ENCODE results near the gene RHBDF1.
A peak's percentile ranks its signal among the peaks of the same experiment; 100 is the strongest.
"Not testable (repeated sequence)": the region's sequence is repeated elsewhere in the genome, so short reads cannot be mapped to it uniquely, and the experiment has no call there.

Gene RHBDF1

DNA sequence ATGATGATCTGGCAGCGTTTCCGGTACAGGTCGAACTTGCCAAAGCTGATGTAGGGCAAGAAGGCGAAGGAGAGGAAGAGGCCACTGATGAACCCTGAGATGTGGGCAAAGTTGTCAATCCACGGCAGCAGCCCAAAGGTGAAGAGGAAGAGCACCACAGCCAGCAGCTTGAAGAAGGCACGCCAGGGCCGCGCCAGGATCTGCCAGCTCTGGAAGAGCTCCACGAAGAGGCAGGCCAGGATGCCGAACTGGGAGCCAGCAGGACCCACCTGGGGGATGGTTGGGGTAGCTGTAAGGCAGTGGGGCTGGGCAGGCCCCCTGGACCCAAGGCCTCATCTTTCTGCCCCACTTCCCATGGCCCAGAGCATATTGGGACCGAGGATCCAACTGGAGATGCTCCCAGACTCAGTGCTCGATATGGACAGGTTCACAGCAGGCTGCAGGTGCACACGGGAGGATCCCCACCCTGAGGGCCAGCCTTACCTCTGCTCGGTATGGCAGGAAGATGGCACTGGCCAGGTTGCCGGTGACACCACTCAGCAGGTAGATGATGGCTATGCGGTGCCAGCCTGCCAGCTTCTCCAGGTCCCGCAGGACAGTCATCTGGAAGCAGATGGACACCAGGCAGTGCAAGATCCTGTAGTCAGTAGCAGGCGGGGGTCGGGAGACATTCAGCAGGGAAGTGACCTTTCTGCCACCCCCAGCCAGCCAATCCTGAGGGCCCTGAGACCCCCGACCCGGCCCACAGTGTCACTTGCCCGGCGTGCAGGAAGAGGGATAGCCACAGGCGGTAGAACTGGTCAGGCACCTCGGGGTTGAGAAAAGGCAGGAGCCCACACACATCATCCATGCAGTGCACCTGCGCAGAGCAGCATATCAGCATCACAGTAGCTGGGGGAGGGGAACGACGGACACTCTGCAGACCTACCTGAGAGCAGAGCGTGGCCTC is 13.7 kb downstream of the RHBDF1 start:
- no peak for DNase-seq

DNA sequence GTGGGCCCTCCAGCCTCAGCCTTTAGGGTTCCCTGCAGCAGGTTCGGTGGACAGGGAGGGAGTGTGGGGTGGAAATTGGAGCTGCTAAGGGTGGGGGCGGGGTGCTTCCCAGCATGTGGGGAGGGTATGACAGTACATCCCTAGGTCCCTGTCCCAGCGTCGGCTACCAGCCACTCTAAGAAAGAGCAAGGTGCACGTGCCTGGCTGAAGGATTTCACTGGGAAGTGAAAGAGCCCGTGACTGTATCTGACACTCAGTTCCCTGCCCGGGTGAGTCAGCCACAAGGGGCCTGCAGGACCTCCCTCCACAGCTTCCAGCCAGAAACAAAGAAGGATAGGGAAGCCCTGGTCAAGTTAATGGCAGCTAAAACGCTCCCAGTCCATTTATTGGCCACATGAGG is 14.7 kb downstream of the RHBDF1 start:
- no peak for DNase-seq

DNA sequence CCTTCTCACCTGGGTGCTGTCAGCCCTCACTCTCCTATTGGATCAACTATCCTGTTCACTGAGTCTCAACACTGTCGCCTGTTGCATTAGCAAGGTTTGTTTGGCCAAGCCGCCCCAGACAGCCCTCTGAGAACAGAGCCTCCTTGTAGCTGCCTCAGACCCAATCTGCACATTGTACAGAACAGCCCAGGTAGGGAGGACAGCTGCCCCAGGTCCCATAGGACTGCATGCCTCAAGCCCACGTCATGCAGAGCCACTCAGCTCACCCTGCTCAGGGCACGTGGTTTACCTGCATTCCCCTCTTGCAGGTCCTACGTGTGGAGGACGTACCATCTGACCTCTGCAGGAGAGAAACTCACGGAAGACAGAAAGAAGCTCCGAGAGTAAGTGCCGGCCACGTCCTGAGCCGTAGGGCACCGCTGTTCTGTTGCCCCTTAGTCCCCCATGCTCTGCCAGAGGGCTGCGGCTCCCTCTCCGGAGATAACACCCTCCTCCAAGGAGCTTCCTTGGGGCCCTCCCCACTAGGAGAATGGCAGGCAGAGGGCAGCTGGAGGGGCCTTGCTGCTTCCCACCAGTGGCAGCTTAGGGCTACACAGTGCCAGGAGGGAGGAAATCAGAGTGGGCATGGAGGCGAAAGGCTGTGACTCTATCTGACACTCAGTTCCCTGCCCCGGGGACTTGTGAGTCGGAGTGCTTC is 16.1 kb downstream of the RHBDF1 start:
- DNase-seq = no peak

DNA sequence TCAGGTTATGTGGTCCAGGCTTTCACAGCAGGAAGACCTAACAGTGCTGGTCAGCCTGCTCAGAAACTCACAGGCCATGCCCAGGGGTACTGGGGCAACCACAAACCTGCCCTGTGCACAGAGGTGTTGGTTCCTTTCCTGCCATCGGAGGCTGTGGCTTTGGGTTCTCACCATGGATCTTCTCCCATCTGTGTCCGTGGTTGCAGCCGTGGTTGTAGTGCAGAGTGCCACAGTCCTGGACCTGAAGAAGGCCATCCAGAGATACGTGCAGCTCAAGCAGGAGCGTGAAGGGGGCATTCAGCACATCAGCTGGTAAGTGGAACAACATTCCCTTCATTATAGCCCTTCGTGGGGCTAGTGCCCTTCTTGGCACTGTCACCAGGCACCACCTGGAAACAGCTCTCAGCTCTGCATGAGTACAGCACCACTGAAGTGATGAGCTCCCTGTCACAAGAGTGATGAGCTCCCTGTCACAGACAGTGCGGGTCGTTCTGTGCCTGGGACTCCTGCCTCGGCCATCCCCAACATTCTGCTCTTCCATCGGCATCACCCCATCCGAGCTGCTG is 16.8 kb downstream of the RHBDF1 start:
- DNase-seq = no peak

DNA sequence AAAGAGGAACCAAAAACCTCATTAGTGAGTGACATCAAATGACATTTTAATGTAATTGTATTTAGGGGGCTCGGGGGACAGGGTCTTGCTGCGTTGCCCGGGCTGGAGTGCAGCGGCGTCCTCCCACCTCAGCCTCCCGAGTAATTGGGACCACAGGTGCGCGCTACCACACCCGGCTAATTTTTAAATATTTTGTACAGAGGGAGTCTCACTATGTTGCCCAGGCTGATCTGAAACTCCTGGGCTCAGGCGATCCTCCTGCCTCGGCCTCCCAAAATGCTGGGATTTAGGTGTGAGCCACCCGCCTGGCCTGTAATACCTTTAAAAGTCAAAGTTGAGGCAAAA is 18.2 kb downstream of the RHBDF1 start:
- DNase-seq = no peak

DNA sequence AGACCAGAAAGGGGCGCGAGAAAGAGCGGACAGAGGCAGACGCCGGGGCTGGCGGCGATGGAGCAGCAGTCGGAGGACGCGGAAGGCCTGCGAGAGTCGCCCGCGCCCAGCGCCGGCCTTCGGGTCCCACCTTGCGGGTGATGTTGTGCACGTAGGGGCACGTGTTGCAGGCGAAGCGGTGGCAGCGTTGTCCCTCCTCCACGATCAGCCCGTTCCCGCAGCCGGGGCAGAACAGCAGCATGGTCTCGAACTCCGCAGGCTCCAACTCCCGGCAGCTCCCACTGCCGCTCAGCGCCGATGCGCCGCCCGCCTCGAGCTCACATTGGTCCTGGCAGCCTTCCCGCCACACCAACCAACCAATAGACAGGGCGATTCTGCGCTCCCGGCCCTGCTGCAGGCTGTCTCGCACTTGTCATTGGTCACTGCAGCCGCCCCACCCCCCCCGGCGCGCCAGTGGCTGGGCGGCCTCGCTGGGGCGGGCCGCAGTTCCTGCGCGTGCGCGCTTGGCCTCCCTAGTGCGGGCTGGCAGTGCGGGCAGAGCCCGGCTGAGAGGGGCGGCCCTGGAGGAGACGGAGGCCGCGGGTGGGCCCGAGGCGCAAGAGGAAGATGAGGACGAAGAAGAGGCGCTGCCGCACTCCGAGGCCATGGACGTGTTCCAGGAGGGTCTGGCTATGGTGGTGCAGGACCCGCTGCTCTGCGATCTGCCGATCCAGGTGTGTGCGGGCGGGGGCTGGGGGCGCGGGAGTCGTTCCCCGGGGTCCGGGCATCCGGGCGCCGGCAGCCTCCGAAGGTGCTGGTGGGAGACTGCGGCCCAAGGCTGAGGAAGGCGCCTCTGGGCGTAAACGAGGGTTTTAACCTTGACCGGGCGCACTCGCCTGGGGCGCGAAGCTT is 18.8 kb downstream of the RHBDF1 start, which contains the start of the genes POLR3K and SNRNP25:
TSS of gene POLR3K (minus strand) at position 263 of the 891 bp plus-strand sequence. CDS start at position 241, 22 bp downstream.
TSS of gene SNRNP25 (plus strand) at position 483 of the 891 bp plus-strand sequence. CDS start at position 672, 189 bp downstream.
- DNase-seq = peak; percentile 98

DNA sequence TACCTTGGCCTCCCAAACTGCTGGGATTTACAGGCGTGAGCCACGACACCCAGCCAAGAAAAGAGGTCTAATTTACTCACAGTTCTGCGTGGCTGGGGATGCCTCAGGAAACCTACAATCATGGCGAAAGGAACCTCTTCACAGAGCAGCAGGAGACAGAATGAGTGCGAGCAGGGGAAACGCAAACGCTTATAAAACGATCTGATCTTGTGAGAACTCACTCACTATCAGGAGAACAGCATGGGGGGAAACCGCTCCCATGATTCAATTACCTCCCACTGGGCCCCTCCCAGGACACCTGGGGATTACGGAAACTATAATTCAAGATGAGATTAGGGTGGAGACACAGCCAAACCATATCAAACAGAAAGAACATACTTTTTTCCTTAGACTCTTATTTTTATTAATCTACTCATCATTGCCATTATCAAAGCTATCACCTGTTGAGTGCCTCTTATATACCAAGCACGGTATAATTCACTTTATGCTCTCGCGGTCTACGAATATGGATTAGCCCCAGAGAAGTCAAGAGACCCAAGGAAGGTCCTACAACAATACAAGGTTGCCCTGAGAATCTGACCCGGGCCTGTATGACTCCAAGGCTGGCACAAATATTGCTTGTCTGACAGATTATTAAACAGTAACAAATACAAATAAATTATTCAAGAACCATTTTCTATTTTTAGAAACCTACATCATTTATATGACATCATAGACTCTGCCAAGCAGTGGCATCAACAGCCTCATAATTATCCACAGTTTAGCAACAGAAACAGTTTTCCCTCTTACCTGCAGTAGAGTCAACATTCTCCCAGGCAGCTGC is 21.5 kb downstream of the RHBDF1 start:
- DNase-seq = no peak

DNA sequence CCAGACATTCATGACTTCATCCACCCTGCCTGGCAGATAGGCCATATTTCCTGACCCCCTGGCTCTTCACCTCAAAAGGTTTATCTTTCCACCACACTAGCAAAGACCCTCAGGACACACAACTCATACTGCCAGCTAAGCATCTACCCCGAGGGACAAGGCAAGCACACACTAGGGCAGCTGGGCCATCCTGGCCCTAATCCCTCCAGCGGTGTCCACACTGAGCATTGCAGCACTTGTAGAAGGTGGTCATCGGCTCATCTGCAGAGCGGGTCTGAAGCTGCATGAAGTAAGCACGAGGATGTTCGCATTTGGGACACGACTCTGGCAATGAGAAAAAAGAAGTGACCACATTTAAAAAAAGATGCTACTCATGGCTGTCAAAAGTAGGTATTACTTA is 25.2 kb downstream of the RHBDF1 start:
- no peak for DNase-seq

DNA sequence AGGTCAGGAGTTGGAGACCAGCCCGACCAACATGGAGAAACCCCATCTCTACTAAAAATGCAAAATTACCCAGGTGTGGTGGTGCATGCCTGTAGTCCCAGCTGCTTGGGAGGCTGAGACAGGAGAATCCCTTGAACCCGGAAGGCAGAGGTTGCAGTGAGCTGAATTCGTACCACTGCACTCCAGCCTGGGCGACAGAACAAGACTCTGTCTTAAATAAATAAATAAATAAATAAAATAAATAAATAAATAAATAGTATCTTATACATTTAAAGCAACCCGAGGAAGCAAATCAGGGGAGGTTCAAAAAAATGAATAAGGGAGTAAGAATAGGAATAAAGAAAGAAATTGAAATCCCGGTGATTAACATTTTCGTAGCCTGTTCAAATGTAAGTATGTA is 25.9 kb downstream of the RHBDF1 start:
- DNase-seq = not testable (repeated sequence)

DNA sequence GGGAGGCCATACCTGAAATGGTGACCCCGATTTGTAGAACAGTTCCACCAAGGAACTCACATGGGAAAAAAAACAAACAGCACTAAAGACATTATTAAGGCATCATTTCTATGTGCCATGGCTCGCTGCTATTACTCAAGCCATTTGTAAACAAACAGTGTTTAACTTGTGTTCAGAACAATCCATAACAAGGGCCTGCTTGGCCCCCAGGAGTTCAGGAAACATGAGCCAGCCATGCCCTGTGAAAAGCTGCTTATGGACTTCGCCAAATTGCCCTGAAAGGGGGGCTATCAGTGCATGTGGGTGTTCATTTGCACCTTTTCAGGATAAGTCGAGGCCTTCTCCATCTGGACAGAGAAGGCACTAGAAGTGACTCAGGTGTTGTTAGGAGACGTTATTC is 27.0 kb downstream of the RHBDF1 start:
- no peak for DNase-seq

DNA sequence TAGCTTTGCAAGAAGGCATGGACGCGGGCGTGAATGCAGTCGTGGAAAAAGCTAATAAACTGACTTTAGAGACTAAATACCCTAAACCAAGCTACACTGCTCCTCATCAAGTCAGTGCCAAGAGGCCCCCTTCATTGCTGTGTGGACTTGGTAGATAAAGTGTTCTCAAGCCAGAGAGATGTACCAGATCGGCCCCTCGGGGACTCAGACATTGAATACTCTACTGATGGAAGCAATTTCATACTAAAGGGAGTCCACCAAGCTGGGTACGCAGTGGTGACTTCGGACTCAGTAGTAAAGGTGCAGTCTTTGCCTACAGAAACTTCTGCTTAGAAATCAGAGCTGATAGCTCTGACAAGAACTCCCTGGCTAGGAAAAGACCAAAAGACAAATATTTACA is 27.8 kb downstream of the RHBDF1 start:
- no peak for DNase-seq

DNA sequence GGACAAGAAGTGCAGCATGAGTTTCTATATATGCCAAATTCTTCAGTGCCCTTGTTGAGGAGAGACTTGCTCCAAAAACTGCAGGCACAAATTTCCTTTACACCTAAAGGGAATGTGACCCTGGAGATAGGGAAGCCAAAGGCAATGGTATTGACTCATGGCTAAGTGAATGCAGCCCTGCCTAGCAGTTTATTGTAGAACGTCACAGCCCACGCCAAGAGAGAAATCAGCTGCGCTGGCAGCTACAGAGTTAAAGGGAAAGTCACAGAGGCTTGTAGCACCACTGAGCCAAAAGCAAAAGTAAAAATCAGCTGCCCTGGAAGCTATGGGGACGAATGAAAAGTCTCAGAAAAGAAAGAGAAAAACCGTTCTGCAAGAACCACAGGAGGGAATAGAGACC is 29.1 kb downstream of the RHBDF1 start:
- no peak for DNase-seq

DNA sequence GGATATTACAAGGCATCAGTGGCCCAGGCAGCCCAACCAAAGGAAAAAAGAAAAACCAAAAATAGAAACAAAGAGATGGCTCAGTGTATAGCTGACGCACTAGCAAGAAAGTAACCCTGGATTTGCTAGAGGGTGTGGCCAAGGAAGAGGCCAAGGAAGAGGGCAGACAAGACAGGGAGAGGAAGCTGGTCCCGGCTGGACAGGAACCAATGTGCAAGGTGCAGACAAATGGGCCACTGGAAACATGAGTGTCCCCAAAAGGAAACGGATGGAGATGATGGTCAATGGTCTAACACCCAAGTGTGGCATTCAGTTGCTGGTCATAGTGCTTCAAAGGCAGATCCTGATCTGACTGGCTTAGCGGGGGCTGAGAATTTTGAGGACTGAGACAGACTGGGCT is 29.7 kb downstream of the RHBDF1 start:
- no peak for DNase-seq

DNA sequence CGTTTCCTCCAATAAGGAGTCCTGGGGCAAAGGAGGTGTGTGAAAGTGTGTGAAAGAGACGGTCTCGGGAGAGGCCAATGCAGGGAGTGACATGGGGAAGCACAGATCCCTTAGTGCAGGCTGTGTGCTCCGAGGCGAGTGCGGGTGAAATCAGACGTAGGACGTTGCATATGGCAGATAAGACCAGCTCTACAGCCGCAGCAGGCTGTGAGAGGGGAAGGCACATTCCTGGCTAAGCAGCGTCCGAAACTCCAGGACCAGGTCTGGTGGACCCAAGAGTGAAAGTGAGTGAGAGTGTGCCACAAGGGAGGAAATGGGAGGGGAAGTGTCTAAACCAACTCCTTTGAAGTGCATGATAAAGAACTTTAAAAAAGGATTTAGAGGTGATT is 30.4 kb downstream of the RHBDF1 start:
- DNase-seq = no peak

DNA sequence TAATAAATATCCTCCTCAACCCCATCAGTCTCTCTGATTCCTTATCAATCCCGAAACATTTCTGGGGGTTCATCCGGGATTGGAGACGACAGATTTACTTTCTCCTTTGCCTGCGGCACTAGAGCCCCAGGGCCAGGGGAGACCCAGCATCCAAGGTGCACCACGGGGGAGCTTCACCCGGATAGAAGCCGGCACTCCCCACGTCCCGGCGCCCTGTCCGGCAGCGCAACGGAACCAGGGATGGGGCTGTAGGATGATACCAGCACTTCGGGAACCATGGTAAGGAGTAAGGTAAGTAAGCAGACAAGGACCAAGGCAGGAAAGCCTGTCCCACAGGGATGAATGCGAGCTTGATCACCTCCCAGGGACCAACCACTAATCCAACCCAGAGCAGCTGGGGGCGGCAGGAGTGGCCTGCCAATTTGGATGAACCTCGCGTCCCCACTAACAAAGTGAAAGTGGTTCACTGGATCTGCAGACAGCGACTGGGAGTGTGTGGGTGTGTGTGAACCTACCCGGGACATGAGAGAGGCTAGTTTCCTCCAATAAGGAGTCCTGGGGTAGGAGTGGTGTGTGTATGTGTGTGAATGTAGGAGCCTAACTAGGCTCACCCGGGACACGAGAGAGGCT is 30.9 kb downstream of the RHBDF1 start:
- DNase-seq = no peak

DNA sequence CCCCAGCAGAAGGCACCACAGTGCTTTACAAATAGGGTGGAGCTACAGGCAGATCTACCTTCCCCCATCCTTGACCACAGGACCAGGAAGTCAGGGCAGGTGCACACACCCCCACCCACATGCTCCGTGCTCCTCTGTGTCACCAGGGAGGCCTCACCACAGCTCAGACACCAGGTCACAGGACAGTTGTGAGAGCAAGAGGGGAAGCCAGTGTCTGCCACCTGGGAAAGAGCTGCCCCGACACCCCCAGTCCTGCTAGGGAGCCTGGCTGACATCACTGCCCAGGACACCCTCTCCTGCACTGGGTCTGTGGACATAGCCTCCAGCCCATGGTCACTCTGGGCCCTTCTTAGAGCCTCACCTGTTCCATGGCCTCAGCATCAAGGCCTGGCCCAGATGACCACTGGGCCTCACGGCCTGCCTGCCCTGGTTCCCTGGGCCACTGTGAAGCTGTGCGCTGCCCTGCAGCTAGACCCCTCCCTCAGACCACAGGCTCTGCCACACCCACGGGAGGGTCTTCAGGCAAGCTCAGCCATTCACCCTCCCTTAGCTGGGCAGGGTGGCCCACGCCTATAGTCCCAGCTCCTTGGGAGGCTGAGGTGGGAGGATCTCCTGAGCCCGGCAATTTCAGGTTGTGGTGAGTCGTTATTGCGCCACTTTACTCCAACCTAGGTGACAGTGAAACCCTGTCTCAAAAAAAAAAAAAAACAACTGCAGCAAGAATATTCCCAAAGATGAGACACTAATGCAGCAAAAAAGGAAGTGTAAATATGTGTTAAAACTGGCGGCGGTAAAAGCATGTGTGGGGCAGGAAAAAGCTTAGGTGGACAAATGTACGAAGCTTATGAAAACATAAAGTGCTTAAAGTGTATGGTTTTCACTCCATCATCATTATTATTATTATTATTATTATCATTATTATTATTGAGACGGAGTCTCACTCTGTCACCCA is 33.2 kb downstream of the RHBDF1 start:
- DNase-seq = peak; percentile 66 to 81

DNA sequence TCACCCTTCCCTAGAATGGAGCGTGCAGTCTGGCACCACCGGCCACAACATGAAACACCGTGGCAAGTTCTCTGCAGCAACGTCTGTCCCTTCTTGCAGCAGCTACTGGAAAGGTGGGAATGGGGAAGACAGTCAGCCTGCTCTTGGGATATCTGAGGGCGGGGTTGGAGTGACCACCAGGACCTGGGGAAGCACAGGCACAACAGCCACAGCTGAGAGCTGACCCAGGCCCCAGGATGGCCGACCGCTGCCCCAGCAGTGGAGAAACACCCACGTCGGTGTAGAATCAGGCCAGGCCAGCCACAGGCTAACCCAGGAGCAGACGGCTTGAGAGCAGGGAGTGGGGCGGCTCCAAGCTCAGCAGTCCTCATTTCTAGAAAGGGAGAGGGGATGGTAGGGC is 34.2 kb downstream of the RHBDF1 start:
- DNase-seq = not testable (repeated sequence)

DNA sequence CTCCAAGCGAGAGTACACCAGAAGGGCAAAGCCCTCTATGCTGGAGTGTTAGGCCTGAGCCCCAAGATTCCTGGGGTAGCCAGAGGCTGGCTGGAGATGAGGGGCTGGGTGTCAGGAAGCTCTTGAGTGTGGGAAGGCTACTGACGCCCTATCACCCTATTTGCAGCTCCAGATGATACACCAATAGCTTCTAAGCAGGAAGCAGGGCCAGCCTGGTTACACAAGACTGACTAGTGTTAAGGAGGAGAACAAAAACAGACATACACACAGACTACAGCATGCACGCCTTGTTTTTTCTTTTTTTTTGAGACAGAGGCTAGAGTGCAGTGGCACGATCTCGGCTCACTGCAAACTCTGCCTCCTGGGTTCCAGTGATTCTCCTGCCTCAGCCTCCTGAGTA is 34.9 kb downstream of the RHBDF1 start:
- no peak for DNase-seq

DNA sequence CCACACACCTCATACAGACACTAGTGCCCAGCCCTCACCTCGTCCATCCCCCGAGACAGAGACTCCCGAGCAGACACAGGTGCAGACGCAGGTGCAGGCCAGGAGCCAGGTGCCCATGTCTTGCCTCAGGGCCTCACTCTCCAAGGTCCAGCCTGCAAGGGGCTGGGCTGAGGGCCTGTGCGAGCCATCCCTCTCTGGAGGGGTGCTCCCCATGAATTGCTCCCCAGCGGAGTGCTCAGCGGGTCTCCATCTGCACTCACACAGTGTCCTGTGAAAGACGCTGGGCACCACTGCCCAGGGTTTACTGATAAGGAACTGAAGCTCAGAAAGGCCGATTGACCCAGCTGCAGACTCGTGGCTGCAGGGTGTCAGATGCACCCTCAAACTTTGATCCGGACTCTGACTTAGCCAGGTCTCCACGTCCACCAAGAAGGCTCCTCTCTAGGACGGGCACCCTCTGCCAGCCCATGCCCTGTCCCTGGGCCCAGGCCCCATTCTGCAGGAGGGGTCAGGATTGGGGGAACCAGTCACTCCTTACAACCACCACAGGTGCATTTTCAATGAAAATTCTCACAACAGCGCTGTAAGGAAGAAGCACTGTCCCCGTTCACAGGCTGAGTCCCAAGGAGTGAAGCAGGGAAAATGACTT is 36.0 kb downstream of the RHBDF1 start:
- no peak for DNase-seq
